Endothelial cell (in vitro differentiated cells): ENCODE data around the gene SMIM14. TPM values are rescaled to one million over a fixed set of nuclear protein-coding genes. Genes with fewer than 3 reads are reported as not detected.
"Not testable (repeated sequence)": the region's sequence is repeated elsewhere in the genome, so short reads cannot be mapped to it uniquely, and the experiment has no call there.

Experiments used
- DNase-seq: peaks from one replicate; pipeline ENCODE4 v3.0.0; 2021; ENCODE audit warnings: low spot score
- H3K27ac Mint-ChIP-seq: one replicate; pipeline ENCODE4 v1.8.0; 2021; ENCODE audit warnings: mixed read lengths, inconsistent platforms; ENCODE audit not compliant: unreplicated experiment
- H3K27me3 Mint-ChIP-seq: one replicate; pipeline ENCODE4 v1.8.0; 2021; ENCODE audit warnings: mild to moderate bottlenecking, moderate library complexity, mixed read lengths, inconsistent platforms; ENCODE audit not compliant: unreplicated experiment
- H3K36me3 Mint-ChIP-seq: one replicate; pipeline ENCODE4 v1.8.0; 2021; ENCODE audit warnings: mild to moderate bottlenecking, low read depth, mixed read lengths, inconsistent platforms; ENCODE audit not compliant: unreplicated experiment
- H3K4me1 Mint-ChIP-seq: one replicate; pipeline ENCODE4 v1.8.0; 2021; ENCODE audit warnings: mild to moderate bottlenecking, mixed read lengths, inconsistent platforms; ENCODE audit not compliant: unreplicated experiment
- H3K4me3 Mint-ChIP-seq: one replicate; pipeline ENCODE4 v1.8.0; 2021; ENCODE audit warnings: mild to moderate bottlenecking, mixed read lengths, inconsistent platforms; ENCODE audit not compliant: unreplicated experiment
- H3K9me3 Mint-ChIP-seq: one replicate; pipeline ENCODE4 v1.8.0; 2021; ENCODE audit warnings: mixed read lengths, inconsistent platforms; ENCODE audit not compliant: unreplicated experiment
- long read RNA-seq: library from polyadenylated mRNA; unstranded; transcript quantifications from one replicate; pipeline ENCODE4 v2.0.0, GENCODE V29; 2020; ENCODE audit not compliant: unreplicated experiment
- total RNA-seq: library from RNA; stranded (reverse); fragmentation: NEBNext Ultra II Directional; extraction: Animal tissue kit (Norgen Biotek cat#: 25700); gene quantifications from one replicate; pipeline ENCODE4 v1.2.1, GENCODE V29; 2021; ENCODE audit not compliant: unreplicated experiment
- TF ChIP-seq, protein P1 (sequence below): fragments of 200-600 bp; sonication (generic); IDR thresholded peaks from one replicate; pipeline ENCODE4 v1.5.0; 2021; ENCODE audit warnings: antibody characterized with exemption; ENCODE audit not compliant: unreplicated experiment

Gene SMIM14
- 19.4 TPM for total RNA-seq
- long read RNA-seq, full-length matches to known transcripts: 11 of 11 reads
- long read RNA-seq, partial matches to known transcripts: 0 of 11 reads
- long read RNA-seq, other reads (novel, unspliced or antisense): 0 of 11 reads

DNA sequence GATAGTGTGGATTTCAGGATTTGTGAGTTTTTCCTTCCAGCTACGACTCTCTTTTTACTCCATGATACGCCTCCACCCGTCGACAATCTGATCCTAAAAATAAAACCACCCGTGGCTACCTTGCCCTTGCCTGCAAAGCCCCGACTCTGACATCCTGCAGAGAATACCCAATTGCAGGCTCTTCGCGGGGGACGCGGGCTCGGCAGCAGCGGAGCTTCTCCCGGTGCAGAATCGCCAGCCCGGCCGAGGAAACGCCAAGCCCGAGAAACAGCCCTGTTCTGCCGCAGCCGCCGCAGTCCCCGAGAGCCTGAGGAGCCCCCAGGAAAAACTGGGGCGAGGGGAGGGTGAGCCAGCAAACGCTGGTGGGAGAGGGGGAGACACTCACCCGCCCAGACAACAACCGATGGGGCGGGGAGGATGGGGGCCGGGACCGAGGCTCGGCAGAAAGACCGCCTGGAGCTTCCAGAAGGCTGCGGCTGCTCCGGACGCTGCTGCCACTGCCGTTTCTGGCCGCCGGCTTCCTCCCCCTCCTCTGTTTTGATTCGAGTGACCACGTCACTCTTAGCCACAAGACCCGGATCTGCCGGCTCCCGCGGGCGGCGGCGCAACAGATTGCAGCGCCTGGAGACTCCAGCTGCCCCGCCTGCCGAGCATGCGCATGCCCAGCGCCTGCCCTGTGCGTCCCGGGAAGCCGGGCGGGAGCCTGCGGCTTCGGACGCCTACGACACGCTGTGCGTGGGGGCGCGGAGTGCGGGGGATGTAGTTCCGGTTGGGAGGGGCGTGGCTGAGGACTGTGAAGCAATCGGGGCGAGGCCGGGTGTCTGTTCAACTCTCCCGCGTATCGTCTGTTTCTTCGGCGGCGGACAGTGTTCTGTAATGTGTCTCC, at the start of gene SMIM14:
Gene SMIM14, minus strand, starts transcription at position 512 of the 886 bp plus-strand sequence. CDS start 33,720 bp downstream, outside the sequence.
- TF ChIP-seq, protein P1, sequence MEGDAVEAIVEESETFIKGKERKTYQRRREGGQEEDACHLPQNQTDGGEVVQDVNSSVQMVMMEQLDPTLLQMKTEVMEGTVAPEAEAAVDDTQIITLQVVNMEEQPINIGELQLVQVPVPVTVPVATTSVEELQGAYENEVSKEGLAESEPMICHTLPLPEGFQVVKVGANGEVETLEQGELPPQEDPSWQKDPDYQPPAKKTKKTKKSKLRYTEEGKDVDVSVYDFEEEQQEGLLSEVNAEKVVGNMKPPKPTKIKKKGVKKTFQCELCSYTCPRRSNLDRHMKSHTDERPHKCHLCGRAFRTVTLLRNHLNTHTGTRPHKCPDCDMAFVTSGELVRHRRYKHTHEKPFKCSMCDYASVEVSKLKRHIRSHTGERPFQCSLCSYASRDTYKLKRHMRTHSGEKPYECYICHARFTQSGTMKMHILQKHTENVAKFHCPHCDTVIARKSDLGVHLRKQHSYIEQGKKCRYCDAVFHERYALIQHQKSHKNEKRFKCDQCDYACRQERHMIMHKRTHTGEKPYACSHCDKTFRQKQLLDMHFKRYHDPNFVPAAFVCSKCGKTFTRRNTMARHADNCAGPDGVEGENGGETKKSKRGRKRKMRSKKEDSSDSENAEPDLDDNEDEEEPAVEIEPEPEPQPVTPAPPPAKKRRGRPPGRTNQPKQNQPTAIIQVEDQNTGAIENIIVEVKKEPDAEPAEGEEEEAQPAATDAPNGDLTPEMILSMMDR: no peak
- Mint-ChIP-seq H3K4me1 (peaks cover 21% of the 10 kb centered on the region), H3K27me3 (peaks cover 5% of the 10 kb centered on the region), H3K9me3 (no peaks in the 10 kb centered on the region), H3K4me3 (peak within 1 kb of the TSS; percentile 97), H3K27ac (peak within 1 kb of the TSS; percentile 96), H3K36me3 (no peaks in the 10 kb centered on the region)
- peak; percentile 95 for DNase-seq

DNA sequence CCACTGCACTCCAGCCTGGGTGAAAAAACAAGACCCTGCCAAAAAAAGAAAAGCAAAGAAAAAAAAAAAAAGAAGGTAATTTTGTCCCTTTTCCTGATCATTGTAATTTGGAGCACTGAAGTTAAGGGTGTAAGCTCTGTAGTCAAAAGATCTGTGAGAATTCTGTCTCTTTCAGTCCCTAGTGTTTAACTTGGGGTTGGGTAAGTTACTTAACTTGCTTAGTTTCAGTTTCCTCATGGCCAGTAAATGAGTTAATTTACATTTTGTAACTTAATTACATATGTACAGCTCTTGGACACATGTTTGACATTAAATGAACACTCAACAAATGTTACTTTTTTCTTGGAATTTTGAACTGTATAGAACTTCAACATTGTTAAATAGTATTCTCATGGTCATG, 48.3 kb upstream of the SMIM14 start:
- no peak overlapping the region for H3K4me3 Mint-ChIP-seq

DNA sequence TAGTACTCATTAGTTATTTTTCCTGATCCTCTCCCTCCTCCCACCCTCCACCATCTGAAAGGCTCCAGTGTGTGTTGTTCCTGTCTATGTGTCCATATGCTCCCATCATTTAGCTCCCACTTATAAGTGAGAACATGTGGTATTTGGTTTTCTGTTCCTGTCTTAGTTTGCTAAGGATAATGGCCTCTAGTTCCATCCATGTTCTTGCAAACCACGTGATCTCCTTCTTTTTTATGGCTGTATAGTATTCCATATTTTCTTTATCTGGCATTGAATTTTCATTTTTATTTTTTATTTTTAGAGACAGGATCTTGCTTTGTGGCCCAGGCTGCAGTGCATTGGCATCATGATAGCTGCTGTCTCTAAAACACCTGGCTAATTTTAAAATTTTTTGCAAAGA, 47.3 kb upstream of the SMIM14 start:
- Mint-ChIP-seq H3K36me3 (no peaks in the 10 kb centered on the region), H3K4me3 (no peak overlapping the region), H3K27me3 (no peaks in the 10 kb centered on the region), H3K27ac (no peak overlapping the region), H3K4me1 (no peaks in the 10 kb centered on the region), H3K9me3 (no peaks in the 10 kb centered on the region)
- TF ChIP-seq, protein P1: no peak
- DNase-seq: no peak

More for the DNA sequence above, 48.3 kb upstream of the SMIM14 start:
- TF ChIP-seq, protein P1: no peak
- Mint-ChIP-seq H3K27ac (no peak overlapping the region), H3K4me1 (no peaks in the 10 kb centered on the region), H3K9me3 (no peaks in the 10 kb centered on the region), H3K36me3 (no peaks in the 10 kb centered on the region), H3K27me3 (no peaks in the 10 kb centered on the region)
- DNase-seq: no peak

DNA sequence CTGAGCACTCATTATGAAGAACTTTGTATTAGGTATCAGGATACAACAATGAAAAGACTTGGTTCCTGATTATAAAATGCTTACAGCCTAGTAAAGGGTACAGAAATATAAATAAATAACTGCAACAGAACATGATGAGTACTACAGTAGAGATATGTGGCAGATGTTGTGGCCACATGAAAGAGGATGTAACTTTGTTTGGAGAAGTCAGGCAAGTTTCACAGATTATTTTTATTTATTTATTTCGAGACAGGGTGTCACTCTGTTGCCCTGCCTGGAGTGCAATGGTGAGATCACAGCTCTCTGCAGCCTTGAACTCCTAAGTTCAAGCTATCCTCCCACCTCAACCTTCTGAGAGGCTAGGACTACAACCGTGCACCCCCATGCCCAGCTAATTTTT, 43.5 kb upstream of the SMIM14 start:
- H3K27ac Mint-ChIP-seq: no peak overlapping the region
- H3K4me3 Mint-ChIP-seq: no peak overlapping the region
- no peaks in the 10 kb centered on the region for H3K36me3 Mint-ChIP-seq
- H3K4me1 Mint-ChIP-seq: peaks cover 4% of the 10 kb centered on the region
- peaks cover 3% of the 10 kb centered on the region for H3K27me3 Mint-ChIP-seq
- TF ChIP-seq, protein P1: no peak
- no peak for DNase-seq
- H3K9me3 Mint-ChIP-seq: no peaks in the 10 kb centered on the region

DNA sequence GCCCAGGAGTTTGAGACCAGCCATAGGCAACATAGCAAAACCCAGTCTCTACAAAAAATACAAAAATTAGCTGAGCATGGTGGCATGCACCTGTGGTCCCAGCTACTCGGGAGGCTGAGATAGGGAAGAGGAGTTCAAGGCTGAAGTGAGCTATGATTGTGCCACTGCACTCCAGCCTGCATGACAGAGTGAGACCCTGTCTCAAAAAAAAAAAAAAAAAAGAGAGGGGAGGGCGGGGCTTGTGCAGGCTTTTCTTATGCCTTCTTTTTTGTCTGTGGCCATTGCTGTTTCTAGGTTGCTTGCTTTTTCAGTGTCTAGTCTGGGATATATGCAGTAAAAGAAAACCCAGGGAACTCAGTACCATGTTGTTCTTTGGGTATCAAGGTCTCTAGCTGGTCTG, 42.3 kb upstream of the SMIM14 start:
- not testable (repeated sequence) for H3K9me3 Mint-ChIP-seq, DNase-seq, H3K4me1 Mint-ChIP-seq, H3K4me3 Mint-ChIP-seq, H3K27me3 Mint-ChIP-seq, H3K27ac Mint-ChIP-seq, H3K36me3 Mint-ChIP-seq

DNA sequence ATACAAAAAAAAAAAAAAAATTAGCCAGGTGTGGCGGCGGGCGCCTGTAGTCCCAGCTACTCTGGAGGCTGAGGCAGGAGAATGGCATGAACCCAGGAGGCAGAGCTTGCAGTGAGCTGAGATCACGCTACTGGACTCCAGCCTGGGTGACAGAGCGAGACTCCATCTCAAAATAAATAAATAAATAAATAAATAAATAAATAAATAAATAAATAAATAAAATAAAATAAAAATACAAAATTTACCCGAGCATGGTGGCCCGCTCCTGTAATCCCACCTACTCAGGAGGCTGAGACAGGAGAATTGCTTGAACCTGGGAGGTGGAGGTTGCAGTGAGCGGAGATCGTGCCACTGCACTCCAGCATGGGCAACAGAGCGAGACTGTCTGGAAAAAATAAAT, 37.0 kb upstream of the SMIM14 start:
- DNase-seq, H3K4me1 Mint-ChIP-seq, H3K27me3 Mint-ChIP-seq, H3K4me3 Mint-ChIP-seq, H3K36me3 Mint-ChIP-seq, H3K27ac Mint-ChIP-seq, H3K9me3 Mint-ChIP-seq: not testable (repeated sequence)

DNA sequence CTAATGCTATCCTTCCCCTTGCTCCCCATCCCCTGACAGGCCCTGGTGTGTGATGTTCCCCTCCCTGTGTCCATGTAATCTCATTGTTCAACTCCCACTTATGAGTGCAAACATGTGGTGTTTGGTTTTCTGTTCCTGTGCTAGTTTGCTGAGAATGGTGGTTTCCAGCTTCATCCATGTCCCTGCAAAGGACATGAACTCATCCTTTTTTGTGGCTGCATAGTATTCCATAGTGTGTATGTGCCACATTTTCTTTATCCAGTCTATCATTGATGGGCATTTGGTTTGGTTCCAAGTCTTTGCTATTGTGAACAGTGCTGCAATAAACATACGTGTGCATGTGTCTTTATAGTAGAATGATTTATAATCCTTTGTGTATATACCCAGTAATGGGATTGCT, 31.6 kb upstream of the SMIM14 start:
- not testable (repeated sequence) for H3K4me1 Mint-ChIP-seq, DNase-seq, H3K27me3 Mint-ChIP-seq, H3K27ac Mint-ChIP-seq, H3K36me3 Mint-ChIP-seq, H3K4me3 Mint-ChIP-seq, H3K9me3 Mint-ChIP-seq
